MG63 (cell line): ENCODE measurements around the gene MTX2. TPM values are rescaled to one million over a fixed set of nuclear protein-coding genes. Genes with fewer than 3 reads are reported as not detected.
"Not testable (repeated sequence)": the region's sequence is repeated elsewhere in the genome, so short reads cannot be mapped to it uniquely, and the experiment has no call there.

Experiments
- DNase-seq: peaks from one replicate; pipeline ENCODE4 v3.0.0-alpha.2; 2020
- H3K27me3 ChIP-seq: fragments of 250-450 bp; sonication (Bioruptor Pico); 2 replicates; pipeline ENCODE4 v1.5.1; 2020; ENCODE audit warnings: mild to moderate bottlenecking, moderate library complexity
- H3K36me3 ChIP-seq: fragments of 250-450 bp; sonication (Bioruptor Pico); 2 replicates; pipeline ENCODE4 v1.5.1; 2020; ENCODE audit warnings: mild to moderate bottlenecking, moderate library complexity
- H3K4me3 ChIP-seq: fragments of 250-450 bp; sonication (Bioruptor Pico); 2 replicates; pipeline ENCODE4 v1.5.1; 2020; ENCODE audit warnings: mild to moderate bottlenecking, moderate library complexity
- H3K9me3 ChIP-seq: fragments of 250-450 bp; sonication (Bioruptor Pico); 2 replicates; pipeline ENCODE4 v1.5.1; 2020; ENCODE audit warnings: mild to moderate bottlenecking, moderate library complexity
- total RNA-seq: library from RNA; depleted of rRNA; stranded (reverse); fragments of >200 nt; shearing (Covaris generic); gene quantifications from 2 replicates; pipeline ENCODE4 v1.2.3, GENCODE V29; 2014; ENCODE audit warnings: low replicate concordance

MTX2 gene
- total RNA-seq, 1 experiment from 2014 or later: 34.8 TPM

DNA sequence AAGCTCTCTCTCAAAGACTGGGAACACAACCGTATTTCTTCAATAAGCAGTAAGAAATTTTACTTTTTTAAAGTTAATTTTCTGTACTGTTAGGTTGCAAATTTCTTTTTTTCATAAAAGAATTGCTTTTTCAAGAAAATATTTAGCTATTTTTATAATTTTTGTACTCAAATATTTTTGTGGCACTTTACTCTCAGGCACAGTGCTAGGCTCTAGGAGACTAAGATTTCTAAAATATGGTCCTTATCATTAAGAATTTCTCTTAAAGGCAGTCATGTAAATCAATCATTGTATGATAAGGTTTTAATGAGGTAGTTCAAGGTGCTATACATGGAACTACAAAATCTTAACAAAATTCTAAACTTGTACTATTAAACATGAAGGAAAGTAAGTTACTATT is 61.4 kb downstream of the MTX2 start:
- H3K27me3 ChIP-seq: no peaks in the 10 kb centered on the region
- peaks cover 12% of the 10 kb centered on the region for H3K36me3 ChIP-seq
- no peak overlapping the region for H3K4me3 ChIP-seq
- no peaks in the 10 kb centered on the region for H3K9me3 ChIP-seq
- DNase-seq: no peak

DNA sequence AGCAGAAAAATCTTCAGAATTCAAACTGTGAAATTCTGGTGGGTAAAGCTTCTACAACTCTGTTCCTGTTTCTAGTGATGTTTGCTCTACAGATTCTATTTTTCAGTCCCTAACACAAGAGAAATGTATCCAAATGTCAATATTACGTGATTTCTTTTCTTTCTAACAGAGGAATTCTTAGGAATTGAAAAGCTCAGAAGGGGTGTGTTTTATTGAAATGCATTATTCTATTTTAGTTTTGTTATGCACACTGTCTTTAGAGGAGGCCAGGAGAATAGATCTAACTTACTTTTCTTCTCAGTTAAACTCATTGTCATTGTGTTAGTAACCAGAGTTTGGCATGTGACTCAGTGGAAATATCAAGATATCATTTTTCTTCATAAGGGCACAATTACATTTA is 62.4 kb downstream of the MTX2 start:
- no peak overlapping the region for H3K4me3 ChIP-seq
- no peaks in the 10 kb centered on the region for H3K9me3 ChIP-seq
- H3K27me3 ChIP-seq: no peaks in the 10 kb centered on the region
- peaks cover 12% of the 10 kb centered on the region for H3K36me3 ChIP-seq
- DNase-seq: no peak

DNA sequence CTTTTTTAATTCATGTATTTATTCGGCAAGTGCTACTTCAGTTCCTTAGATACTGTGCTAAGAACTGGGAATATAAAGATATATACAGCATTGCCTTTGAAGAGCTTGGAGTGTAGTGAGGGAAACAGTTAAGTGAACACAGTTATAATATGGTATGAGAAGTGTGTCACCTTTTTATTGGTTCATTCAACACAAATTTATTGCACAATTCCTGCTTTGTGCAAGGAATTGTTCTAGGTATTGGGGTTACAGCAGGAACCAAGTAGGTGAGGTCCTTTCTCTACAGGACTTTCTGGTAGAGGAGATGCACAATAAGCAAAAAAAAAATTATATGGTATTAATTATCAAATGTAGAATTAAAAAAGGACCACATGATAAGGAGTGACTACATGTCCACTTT is 65.5 kb downstream of the MTX2 start:
- H3K36me3 ChIP-seq: peaks cover 14% of the 10 kb centered on the region

DNA sequence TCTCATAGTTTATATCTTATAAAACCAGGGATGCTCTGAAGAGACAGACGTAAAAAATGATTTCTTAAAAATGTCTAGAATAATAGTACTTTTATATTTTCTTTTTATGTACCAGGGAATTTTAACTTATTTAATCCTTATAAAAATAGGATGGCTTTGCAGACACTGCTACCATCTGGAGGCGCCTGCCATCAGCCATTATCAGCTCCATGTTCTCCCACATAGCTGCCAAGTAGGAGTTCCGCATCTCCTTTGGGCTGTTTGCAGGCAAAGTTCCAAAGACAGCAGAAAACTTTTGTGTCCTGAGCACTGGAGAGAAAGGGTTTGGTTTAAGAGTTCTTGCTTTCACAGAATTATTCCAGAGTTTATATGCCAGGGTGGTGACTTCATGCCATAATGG is 69.2 kb downstream of the MTX2 start:
- Histone ChIP-seq H3K4me3 (no peak overlapping the region), H3K36me3 (peaks cover 10% of the 10 kb centered on the region), H3K27me3 (no peaks in the 10 kb centered on the region), H3K9me3 (no peaks in the 10 kb centered on the region)
- no peak for DNase-seq

More for the DNA sequence above, 65.5 kb downstream of the MTX2 start:
- H3K4me3 ChIP-seq: no peak overlapping the region
- H3K27me3 ChIP-seq: no peaks in the 10 kb centered on the region
- DNase-seq: no peak
- H3K9me3 ChIP-seq: no peaks in the 10 kb centered on the region

DNA sequence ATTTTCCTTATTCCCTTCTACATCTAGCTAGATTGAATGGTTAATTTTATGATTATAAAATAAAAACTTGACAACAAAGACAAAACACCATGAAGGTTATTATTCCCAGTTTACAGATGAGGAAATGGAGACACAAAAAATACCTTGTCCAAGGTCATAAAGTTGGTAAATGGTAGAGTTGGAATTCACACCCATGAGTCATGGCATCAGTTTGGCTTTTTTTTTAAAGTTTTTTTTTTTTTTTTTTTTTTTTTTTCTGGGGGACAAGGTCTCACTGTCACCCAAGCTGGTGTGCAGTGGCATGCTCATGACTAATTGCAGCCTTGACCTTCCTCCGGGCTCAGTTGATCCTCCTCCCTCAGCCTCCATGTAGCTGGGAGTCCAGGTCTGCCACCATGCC is 70.0 kb downstream of the MTX2 start:
- Histone ChIP-seq H3K36me3 (peaks cover 10% of the 10 kb centered on the region), H3K4me3 (no peak overlapping the region), H3K9me3 (no peaks in the 10 kb centered on the region), H3K27me3 (no peaks in the 10 kb centered on the region)
- DNase-seq: no peak

DNA sequence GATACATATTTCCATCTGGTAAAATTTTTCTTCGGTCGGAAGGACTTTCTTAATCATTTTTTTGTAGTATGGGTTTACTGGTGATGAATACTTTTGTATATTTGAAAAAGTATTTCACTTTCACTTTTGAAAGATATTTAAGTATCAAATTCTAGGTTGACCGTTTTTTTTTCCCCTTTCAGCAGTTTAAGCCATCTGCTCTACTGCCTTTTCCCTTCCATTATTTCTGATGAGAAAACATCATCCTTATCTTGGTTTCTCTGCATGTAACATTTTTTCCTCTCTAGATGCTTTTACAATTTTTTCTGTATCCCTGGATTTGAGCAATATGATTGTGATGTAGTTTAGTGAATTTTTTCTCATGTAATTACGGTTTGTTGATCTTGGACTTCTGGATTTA is 87.0 kb downstream of the MTX2 start:
- Histone ChIP-seq H3K27me3 (no peaks in the 10 kb centered on the region), H3K9me3 (no peaks in the 10 kb centered on the region), H3K4me3 (no peak overlapping the region), H3K36me3 (no peaks in the 10 kb centered on the region)
- no peak for DNase-seq

DNA sequence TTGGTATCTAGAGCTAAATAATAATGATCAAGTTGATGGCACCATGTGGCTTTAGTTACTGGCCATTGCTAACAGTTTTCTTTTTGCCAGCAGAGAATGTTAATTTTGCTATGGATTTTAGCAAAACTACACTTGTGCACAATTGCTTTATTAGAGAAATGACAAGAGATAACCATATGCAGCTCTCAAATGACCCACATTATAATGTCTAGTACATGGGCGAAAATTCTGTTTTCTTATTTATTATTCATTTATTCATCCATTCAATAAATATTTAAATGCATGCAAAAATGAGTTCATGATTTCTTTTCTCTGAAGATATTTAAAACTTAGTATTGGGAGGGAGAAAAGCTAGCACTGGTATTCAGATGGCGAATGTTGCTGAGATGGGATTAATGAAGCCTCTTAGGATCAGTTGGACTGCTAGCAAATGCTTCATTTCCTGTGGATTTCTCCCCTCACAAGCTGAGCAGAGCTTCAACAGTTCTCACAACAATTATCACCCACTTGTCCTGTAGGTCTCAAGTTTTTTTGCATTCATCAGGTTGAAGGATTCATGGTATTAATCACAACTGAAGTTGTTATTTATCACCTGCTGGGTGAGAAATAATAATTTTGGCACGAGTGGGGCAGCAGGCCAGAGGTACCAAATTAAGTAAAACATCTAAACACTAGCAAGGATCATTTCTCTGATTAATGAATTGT is 95.2 kb downstream of the MTX2 start:
- no peak overlapping the region for H3K4me3 ChIP-seq
- H3K36me3 ChIP-seq: no peaks in the 10 kb centered on the region
- no peaks in the 10 kb centered on the region for H3K9me3 ChIP-seq
- no peak for DNase-seq
- no peaks in the 10 kb centered on the region for H3K27me3 ChIP-seq

DNA sequence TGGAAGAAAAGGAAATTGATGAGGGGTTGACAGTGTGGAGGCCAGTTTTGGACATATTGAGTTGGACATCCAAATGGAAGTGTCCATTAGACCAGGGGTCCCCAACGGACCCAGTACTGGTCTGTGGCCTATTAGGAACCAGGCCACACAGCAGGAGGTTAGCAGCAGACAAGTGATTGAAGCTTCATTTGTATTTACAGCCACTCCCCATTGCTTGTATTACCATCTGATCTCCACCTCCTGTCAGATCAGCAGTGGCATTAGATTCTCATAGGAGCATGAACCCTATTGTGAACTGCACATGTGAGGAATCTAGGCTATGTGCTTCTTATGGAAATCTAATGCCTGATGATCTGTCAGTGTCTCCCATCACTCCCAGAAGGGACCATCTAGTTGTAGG is 99.1 kb downstream of the MTX2 start:
- H3K9me3 ChIP-seq: no peaks in the 10 kb centered on the region

DNA sequence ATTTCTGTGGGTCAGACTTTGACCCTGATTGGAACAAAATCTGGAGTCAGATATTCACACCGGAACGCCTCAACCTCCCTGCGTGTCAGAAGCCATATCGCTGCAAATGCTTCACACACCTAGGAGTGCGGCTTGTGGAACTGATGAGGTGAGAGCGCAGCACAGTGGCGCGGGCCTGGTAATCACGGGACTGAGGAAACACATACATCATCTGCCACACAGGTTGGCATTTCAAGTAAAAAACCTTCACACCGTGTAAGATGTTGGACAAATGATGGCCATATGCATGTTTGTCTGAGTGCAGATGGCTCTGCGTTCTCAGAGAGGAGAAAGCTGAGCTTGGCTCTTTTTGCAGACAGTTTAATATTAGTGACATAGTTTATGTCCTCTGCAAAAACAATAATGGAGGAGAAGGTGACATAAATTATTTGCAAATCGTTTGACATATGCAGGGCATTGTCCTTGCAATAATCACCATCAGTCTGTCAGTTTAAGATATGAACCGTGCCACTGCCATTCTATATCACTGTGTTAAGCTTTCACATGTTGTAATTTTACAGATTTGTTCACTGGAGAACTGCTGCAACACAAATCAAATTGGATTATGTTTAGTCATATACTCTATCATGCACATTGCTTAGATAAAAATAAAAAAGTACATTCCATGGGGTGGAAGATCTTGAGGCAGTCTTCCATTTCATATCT is 101.4 kb downstream of the MTX2 start:
- H3K4me3 ChIP-seq: no peak overlapping the region
- H3K36me3 ChIP-seq: no peaks in the 10 kb centered on the region
- no peaks in the 10 kb centered on the region for H3K9me3 ChIP-seq
- no peak for DNase-seq
- no peaks in the 10 kb centered on the region for H3K27me3 ChIP-seq

More for the DNA sequence above, 99.1 kb downstream of the MTX2 start:
- no peaks in the 10 kb centered on the region for H3K36me3 ChIP-seq
- no peaks in the 10 kb centered on the region for H3K27me3 ChIP-seq
- DNase-seq: no peak
- no peak overlapping the region for H3K4me3 ChIP-seq

DNA sequence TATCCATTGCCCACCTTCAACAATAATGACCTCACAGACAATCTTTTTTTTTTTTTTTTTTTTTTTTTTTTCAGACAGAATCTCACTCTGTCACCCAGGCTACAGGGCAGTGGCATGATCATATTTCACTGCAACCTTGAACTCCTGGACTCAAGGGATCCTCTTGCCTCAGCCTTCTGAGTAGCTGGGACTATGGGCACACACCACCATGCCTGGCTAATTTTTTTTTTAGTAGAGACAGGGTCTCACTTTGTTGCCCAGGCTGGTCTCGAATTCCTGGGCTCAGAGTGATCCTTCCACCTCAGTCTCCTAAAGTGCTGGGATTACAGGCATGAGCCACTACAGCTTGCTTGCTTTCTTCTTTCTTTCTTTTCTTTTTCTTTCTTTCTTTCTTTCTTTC is 103.9 kb downstream of the MTX2 start:
- H3K4me3 ChIP-seq, H3K27me3 ChIP-seq, H3K9me3 ChIP-seq, H3K36me3 ChIP-seq, DNase-seq: not testable (repeated sequence)

DNA sequence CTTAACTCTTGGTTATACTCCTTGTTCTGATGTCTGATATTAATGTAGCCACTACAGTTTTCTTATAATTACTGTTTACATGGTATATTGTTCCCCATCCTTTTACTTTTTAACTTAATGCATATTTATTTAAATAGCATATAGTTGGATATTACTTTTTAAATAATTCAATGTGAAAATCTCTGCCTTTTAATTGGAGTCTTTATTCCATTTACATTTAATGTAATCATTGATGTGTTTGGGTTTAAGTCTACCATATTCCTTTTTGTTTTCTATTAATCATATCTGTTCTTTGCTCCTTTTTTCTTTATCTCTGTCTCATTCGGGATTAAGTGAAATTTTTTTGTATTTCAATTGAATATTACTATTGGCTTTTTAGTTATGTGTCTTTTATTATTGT is 109.1 kb downstream of the MTX2 start:
- peaks cover 7% of the 10 kb centered on the region; the same call in 1 of the 2 replicates for H3K9me3 ChIP-seq
- no peaks in the 10 kb centered on the region for H3K36me3 ChIP-seq
- H3K27me3 ChIP-seq: no peaks in the 10 kb centered on the region
- DNase-seq: no peak
- H3K4me3 ChIP-seq: no peak overlapping the region

DNA sequence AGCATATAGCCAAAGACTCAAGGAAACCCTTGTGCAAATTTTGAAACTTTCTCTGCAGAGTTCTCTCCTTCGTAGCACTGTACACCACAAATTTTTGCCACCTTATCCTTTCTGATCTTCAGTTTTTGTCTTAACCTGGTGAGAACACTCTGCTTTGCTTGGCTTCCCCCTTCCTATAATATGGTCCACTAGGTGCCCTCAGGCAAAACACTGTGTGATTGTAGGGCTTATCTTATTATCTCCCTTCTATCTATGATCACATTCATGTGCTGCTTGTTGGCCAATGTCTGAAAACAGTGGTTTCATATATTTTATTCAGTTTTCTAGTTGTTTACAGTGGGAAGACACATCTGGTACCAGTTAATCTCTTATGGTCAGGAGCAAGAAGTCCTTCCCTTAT is 111.1 kb downstream of the MTX2 start:
- no peak overlapping the region for H3K4me3 ChIP-seq
- H3K27me3 ChIP-seq: no peaks in the 10 kb centered on the region
- no peak for DNase-seq
- H3K9me3 ChIP-seq: peaks cover 7% of the 10 kb centered on the region; the same call in 1 of the 2 replicates
- H3K36me3 ChIP-seq: no peaks in the 10 kb centered on the region

DNA sequence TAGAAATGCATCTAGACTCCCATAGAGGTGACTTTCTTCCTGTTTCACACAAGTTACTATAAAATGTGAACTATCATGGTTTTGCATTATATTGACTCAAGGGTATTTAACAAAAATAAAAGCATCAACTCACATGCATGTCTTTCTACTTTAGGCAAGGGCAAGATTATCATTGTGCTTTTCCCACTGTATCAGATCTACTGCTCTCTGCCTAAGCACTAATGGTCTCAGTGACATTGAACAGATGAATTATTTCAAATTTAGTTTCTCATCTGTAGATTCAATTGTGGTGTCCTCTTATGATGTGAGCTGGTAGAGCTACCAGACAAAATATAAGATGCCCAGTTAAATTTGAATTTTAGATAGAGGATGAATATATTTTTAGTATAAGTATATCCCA is 113.9 kb downstream of the MTX2 start:
- H3K27me3 ChIP-seq: no peaks in the 10 kb centered on the region
- H3K4me3 ChIP-seq: no peak overlapping the region
- H3K36me3 ChIP-seq: no peaks in the 10 kb centered on the region
- no peak for DNase-seq
- peaks cover 3% of the 10 kb centered on the region; the same call in 1 of the 2 replicates for H3K9me3 ChIP-seq

DNA sequence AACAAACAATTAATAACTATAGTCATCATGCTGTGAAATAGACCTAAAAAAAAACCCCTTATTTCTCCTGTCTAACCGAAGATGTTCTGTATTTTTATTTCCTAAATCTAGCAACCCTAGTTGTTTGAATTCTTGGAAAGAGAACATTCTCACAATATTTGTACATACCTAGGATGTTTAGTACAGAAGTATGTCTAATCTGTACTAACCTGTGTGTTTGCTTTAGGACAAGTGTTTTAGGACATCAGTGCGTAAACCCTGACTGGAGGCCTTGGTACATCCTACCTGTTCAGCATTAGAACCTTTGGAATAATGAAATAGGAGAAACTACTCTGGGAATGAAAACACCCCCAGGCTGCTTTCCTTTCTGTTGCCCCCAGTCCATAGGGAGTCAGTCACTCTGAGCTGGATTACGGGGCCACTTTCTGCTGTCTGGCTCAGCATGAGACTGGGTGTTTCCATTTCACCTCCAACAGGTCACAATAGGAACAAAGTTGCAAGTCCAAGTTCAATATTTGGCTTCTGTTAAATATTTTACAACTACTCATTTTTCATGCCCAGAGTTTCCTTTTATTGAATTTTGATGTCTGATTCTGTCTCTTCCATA is 114.7 kb downstream of the MTX2 start:
- no peaks in the 10 kb centered on the region; the same call in 1 of the 2 replicates for H3K9me3 ChIP-seq
- DNase-seq: no peak
- H3K36me3 ChIP-seq: no peaks in the 10 kb centered on the region
- no peaks in the 10 kb centered on the region for H3K27me3 ChIP-seq
- H3K4me3 ChIP-seq: no peak overlapping the region

DNA sequence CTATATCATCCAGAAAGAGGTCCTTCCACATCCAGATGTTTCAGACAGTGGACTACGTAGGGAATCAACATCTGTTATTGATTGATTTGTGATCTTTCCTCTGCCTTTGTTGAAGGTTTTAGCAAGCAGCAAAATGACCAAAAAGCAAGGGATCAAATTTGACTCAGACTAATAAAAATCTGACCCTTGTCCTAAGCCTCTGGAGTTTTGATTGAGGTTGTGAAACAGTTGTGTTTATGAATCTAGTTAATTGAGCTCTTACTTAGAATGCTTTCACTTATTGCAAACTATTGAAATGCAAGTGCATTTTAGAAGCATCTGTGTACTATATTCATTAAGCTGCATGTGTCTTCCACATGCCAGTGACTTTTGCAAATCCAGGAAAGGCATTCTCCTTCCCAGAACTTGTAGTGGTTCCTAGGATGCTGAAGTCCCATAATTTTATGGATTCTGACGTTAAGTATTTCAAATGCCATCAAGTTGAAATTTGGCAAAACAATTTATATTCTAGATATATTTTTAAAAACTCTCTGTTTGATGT is 116.0 kb downstream of the MTX2 start:
- no peak for DNase-seq
- H3K27me3 ChIP-seq: no peaks in the 10 kb centered on the region
- H3K4me3 ChIP-seq: no peak overlapping the region
- no peaks in the 10 kb centered on the region for H3K9me3 ChIP-seq
- H3K36me3 ChIP-seq: no peaks in the 10 kb centered on the region

DNA sequence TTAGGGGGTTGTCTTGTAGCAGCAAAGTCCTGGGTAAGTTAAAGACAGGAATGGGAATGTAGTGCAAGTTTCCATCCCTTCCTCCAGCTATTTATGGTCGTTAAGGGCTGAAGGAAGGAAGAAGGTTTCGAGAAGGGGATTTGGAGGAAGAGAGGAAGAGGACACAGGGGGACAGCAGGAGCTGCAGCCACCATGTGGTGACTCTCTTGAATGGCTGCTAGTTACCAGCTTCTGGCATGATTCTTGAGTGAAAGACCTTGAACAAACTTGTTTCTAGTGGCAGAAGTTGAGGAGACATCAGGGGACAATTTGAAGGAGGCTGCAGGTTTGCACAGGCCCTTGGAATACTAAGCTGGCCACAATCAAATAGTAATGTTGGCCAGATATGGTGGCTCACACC is 116.6 kb downstream of the MTX2 start:
- H3K36me3 ChIP-seq: no peaks in the 10 kb centered on the region
- DNase-seq: no peak
- no peaks in the 10 kb centered on the region for H3K27me3 ChIP-seq
- no peak overlapping the region for H3K4me3 ChIP-seq
- no peaks in the 10 kb centered on the region for H3K9me3 ChIP-seq
